Myocyte (in vitro differentiated cells): Measurements from ENCODE around the gene AMBRA1. TPM values are rescaled to one million over a fixed set of nuclear protein-coding genes. Genes with fewer than 3 reads are reported as not detected.

Source experiments
- DNase-seq: peaks from one replicate; pipeline ENCODE4 v3.0.0-alpha.2; 2012; ENCODE audit warnings: low read depth
- total RNA-seq: library from RNA; depleted of rRNA; stranded (reverse); fragments of >200 nt; gene quantifications from 2 replicates; pipeline ENCODE4 v1.2.3, GENCODE V29; 2014

The AMBRA1 gene
- total RNA-seq, 1 donor from 2014 or later, result 18.7 TPM

DNA sequence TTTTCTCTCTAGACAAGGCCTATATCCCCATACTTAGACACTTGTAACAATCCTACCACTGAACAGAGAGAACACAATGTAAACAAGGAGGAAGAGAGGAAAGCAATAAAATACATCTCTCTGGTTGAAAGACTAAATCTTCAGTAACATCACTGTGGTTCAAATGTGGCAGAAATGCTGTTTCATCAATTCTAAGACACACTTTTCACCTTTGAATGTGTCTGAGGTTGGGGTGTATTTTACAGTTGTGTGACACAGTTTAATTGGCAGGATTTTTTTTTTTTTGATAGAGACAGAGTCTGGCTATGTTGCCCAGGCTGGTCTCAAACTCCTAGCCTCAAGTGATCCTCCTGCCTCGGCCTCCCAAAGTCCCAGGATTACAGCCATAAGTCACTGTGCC is 79.5 kb downstream of the AMBRA1 start:
- DNase-seq, result no peak

DNA sequence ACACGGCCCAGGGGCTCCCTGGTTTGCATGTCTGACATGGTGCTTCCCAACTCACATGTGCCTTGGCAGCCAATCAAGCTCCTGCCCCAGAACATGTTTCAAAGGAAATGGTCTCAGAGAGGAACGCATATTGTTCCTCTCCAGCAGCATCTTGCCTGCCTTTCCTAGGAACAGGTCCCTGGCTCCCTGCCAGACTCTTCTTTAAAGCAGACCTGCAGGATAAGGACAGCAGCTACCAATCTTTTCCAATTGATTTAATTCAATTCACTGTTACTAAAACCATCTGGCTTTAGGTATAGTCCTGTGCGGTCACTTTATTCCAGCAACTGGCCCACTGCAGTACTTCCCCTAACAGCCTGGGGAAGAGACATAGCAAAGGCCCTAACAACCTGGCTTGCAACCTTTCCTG is 79.9 kb downstream of the AMBRA1 start:
- no peak for DNase-seq

DNA sequence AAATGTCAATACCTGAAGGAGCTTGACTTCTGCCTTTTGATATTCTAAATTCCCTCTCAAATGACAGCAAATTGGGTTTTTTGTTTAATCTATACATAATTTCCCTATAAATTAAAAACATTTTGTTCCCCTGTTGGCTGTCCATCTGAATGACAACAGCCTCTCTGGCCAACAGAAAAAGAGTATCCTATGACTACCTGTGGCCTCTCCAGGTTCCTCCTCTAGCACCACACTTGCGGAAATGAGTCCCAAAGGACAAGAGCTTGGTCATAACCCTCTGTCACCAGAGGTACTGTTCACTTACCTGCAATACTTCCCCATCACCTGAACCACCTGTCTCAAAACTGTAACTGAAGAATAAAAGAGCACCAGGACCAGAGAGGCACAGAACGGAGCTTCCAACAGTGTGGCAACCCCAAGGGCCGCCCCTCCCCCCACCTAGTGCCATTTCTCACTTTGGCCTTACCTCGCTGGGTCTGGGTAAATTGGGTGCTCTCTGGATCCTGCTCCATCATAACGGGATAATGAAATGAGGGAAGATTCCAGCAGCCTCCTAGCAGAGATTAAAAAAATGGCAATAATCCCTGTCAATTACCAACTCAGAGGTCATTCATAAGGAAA is 81.5 kb downstream of the AMBRA1 start:
- no peak for DNase-seq

DNA sequence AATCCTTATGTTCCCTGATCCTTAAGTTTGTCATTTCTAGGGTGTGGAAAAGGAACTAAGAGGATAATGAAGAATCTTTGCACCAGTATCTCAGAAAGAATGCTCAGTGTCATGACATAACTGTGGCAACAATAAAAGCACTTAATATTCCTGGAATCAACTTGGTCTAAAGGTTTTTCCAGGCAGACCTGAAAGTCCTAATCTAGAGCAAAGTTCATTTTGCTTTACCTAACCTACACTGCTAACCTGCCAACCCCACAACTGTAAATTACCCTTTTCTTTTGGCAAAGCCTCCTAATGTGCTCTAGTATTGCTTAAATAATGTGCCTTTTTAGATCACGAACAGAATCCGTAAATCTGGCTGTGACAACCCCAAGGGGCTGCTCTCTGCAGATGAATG is 82.5 kb downstream of the AMBRA1 start:
- DNase-seq, result no peak

DNA sequence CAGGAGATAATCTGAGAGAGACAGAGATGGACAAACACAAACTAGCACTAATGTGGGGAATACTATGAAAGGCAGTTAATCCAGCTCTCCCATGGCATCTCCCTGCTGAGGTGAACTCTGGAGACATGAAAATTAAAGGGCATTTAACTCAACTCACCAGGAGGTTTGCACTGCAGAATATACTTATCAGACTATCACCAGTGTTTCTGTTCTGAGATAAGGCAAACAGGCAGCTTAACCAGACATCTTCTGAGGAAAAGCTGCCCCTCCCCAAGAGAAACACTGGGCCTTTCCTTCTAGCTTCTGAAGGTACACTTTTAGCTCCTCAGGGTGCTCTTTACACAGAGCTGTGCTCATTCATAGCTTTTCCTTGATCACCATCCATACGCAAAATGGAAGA is 85.5 kb downstream of the AMBRA1 start:
- DNase-seq, result no peak

DNA sequence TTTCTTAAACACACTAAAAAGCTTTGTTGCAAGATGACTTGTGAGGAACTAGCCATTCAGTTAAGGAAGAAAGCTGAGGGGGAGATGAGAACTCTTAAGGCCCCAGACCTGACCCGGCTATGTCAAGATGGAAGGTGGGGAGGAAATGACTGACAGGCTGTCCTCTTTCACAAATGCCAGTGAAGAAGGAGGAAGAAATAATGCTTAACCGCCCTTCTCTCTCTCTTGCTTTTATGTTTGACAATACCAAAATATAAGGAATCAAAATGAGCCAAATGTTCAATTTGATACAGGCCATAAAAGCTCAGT is 87.4 kb downstream of the AMBRA1 start:
- DNase-seq, result no peak

DNA sequence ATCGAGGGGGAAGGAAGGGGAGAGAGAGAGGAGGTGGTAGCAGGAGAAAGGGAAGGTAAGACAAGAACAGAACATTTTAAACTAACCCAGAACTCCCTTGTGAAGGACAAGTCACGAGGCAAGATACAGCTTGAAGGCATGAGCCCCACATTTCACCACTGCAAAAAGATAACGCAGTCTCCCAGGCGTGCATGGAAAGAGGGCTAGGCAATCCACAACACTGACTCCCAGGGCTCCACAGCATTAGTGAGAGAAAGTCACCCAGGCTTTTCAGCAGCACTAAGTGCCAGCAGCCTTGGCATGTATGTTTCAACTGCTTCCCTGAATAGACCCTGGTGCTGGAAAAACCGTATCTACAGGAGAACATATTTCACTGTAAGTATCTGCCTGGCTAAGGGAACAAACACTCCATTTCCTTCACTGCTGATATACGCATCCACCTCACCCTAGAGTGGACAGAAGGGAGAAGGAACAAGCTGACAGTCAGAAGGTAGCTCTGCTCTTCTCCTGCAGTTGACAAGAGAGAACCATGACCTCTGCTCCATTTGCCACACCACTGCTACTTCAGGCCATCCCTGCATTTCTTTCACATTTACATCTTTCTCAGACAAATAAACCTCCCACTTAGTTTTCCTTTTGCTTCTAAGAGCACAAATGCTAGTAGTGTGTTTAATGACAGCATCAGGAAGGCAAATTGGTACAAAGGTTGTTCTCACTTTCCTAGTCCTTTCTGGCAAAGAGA is 87.9 kb downstream of the AMBRA1 start:
- no peak for DNase-seq

DNA sequence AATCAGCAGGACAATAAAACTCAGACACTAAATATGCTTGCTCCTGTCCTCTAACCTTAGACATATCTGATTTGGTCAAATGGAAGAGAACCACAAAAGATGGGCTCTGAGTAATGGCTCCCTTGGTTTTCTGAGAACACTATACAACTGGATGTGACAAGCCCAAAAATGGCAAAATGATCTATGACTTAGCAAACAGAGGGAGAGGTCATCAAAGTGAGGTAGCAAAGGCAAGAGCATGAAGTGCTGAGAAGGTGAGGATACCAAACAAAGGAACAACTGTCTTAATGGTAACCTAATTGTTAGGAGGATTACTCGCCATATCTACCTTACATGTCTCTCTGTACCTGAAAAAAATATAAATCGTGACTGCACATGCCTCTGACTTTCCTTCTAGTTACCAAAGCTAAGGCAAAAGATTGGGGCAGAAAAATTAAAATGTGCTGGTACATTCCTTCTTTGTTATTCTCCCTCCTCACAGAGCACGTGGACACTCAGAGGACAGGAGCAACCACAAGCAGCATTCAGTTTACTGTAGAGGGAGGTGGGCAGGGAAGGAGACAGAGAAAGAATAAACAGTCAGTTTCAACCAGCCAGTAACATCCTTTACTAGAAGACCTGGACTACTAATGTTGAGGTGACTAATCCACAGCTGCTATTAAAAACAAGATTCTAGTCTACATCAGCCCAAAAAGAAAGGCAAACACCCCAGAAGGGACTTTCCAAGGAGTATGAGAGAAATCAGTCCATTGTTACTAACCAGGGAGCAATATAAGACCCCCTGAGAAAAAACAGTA is 88.8 kb downstream of the AMBRA1 start:
- no peak for DNase-seq

DNA sequence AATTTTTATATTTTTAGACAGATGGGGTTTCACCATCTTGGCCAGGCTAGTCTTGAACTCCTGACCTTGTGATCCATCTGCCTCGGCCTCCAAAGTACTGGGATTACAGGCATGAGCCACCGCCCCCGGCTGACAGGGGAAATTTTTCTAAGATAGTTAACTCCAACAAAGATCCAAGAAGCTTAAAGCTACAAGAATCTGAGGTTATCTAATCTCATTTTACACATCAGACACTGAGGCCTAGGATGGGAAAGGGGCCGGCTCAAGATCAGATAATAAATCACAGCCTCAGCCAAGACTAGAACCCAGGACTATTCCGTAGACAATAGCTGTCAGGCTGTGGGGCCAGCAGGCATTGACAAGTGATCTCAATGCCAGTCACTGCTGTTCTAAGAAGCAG is 94.0 kb downstream of the AMBRA1 start:
- DNase-seq, result no peak

DNA sequence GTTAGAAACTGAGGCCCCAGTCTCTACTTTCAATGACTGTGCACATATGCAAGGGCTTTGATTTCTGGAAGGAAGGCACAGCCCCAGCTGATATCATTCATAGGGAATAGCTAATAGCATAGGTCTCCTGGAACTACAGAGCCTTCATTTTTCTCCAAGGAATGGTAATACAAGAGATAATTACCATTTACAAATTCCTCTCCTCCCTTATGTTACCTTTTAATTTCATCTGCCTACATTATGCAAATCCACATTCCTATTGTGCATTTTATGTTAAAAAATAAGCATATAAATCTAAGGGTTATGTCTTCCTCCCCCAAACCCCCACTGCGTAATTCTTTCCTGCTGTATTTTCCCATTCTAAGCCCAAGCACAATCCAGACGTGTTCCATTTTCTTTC is 94.9 kb downstream of the AMBRA1 start:
- no peak for DNase-seq

DNA sequence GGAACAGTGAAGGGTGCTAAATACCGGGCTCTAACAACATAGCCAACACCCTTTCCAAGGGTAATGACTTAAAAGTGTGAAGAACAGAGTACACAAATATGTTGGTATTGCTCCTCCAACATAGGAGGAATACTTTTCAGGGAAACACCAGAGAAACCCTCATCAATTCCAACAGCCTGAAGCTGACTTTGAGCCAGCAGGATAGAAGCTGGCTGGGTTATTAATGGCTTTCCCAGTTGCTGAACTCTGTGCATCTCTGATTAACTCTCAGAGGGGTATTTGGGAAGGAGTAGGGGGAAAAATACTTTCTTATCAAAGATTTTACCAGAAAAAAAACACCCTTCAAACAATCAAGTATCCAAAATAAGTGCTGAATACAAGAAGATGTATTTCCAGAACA is 95.6 kb downstream of the AMBRA1 start:
- DNase-seq, result no peak

DNA sequence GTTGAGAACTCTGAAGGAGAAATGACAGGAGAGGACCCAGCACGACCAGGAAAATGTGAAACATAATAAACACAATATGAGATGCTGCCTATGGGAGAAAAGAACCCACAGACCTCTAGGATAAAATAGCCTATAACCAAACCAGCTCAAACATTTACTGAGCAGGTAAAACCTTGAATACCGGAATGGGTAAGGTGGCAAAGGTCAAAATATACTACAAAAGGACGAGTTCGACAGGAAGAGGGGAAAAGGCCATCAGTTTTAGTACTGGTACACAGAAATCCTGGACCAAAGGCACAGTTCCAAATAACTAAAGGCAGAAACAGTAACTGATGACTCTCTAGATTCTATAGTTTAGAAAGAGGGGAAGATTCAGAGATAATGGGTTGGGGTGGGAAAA is 96.3 kb downstream of the AMBRA1 start:
- DNase-seq, result no peak

DNA sequence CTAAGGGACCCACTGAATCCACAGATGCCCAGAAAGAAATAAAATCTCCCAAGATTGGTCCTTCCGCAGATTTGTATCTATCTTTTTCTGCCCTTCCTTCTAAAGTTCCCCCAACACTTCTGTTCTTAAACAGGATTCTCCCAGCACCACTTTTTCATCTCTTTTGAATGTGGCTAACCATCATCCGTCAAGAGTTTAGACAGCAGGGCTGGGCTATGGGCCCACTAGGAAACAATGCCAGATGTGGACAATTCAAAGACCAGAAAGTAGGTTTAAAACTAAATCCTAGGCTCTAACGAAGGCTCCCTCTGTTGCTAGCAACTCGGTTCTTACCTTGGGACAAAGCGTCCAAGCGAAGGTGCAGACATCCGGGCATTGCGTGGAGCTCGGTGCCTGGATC is 100.0 kb downstream of the AMBRA1 start:
- no peak for DNase-seq

DNA sequence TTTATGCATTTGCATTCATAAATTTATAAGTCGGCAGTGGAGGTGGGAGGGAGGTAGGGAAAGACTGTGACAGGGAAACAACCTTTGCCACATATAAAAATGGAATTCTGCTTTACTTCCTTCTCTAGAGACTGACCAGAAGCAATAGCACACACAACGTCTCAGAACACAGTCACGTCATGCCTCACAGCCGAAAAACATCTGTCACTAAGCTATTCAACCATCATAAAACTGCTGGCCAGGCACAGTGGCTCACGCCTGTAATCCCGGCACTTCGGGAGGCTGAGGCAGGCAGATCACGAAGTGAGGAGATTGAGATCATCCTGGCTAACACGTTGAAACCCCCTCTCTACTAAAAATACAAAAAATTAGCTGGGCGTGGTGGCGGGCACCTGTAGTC is 101.3 kb downstream of the AMBRA1 start:
- no peak for DNase-seq

DNA sequence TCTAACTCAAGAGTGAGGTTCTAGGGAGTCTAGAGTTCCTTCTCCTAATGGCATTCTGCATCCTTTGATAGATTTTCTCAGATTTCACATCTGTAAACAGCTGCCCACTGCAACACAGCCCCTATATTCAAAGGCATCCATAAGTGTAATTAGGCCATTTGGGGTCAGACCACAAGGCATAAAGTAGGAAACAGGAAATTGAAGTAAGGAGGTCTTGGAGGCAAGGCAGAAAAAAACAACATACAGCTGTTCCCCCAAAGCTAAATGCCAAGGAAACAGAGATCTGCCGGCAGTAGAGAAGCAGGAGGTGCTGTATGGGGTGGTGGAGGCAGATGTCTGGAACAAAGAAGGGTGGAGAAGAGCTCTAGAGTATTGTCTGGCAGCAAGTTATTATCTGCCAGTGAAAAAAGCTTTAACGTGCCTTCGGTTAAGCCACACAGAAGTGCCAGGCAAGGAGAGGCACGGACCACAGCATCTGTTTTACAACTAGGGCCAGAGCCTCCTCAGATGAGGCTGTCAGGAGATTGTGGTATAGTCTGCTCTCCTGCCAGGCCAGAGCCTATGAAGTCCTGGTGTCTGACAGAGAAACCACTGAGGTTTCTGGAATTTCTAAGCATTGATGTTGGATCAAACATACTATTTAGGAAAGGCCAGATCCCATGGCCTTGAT is 102.0 kb downstream of the AMBRA1 start:
- DNase-seq, result peak; percentile 78

DNA sequence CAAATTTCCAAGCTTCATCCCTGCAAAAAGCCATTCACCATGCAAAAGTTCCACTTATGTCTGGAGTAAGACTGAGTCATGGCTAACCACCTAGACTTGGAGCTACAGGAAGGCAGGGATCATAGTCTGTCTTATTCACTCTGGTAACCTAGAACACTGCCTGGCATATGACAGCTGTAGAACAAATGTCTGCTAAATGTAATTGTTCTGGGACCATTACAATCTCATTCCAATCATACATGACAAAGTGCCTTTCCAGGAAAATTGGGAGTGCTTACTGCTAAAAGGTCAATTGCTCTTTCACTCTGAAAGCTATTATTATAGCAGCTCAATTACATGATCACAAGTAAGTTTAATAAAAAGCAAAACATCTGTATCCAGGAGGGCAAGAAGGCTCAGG is 103.2 kb downstream of the AMBRA1 start:
- DNase-seq, result no peak

DNA sequence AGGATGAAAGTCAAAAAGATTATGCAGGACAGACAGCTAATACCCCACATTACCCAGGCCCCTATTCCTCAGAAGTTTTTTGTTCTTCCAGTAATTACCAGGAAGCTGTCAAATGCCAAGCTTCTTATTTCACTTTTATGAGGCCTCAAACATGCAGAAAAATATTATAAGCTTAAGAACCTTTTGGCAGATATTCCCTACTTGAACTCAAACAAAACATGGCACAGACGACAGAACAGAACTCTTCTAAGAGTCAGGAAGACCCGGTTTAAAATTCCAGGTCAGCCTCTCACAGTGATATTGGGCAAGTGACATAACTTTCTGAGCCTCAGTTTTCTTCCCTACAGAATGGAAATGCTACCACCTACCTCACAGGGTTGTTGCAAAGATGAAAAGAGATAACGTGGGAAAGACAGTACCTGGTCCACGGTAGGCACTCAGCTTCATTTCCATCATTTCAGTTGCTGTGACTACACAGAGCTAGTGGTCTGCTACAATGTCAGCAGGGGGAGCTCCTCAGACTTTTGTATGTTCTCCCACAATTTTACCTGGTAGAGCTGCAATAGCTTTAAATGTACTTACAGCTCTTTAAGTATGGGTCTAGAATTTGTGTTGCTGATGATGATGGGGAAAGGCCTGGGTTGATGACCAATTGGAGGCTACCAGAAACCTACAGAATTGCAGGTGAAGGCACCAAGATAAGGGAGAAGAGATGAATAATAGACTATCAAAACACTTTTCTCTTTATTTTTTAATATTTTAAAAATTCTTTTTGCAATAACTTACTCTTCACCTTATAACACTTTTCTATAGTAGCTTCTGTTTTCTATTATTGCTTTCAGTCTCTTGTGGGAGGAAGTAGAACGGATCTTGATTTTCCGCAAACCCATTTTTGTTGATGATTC is 103.9 kb downstream of the AMBRA1 start:
- DNase-seq, result peak; percentile 31

DNA sequence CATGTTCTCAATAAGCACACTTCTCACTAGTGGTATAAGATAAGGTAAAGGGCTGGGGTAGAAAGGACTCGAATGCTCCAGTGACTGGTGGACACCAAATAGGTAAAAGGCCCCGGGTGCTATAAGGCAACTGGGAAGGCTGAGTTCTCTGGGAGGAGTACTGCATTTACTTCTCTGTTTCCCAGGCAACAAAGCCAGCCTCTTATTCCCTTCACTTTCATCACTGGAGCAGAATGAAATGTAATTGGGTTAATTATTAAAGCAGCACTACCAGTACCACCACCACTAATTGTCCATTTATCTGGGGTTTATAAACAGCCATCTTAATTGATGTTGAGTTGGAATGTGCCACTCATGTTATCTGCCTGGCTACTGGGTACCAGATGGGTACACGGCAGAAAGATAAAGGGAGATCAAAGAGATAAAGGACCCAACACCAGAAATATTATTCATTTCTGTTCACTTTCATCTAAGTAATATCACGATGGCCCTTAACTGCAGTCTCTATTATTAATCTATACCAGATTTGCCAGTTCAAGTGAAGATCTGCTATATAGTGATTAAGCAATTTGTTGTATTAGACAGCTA is 107.9 kb downstream of the AMBRA1 start:
- DNase-seq, result no peak

DNA sequence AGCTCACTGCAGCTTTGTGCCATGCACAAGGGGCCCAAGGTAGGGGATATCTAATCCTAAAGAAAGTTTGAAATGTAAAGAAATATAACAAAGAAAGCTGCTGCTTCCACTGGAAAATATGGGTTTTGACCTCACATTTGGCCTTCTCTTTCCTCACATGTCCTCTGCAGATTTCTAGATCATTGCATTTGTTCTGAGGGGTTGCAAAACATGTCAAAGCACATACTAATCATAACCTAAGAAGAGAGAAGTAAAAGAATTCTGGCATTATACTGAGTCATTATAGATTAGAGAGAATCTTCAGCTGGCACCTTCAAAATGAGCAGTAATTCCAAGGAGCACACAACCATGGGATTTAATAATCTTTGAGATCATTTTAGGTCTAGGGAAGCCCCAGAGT is 109.7 kb downstream of the AMBRA1 start:
- DNase-seq, result no peak

DNA sequence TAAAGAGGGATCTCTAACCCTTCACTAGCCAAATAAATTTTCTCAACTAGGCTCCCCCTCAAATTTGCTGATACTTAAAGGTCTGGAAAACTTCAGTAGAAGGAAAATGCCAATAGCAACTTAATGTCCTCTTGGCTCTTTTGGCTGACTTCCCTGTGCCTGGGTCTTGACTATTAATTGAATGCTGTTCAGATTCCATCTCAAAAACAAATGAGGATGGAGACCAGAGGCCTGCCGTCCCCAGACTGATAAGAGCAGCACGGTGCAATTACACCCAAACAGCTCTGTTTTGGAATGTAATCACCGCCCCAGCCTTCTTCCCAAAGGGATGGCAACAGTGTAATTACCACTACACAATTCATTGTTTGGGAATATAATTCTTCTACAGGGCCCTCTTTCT is 112.9 kb downstream of the AMBRA1 start:
- DNase-seq, result no peak
